GM21717 (cell line): ENCODE data around the gene PPP1R9A.

ENCODE experiments used
- ATAC-seq: cut with Tn5 transposase; IDR thresholded peaks from one replicate; pipeline ENCODE4 v1.9.1; 2021; ENCODE audit warnings: mild to moderate bottlenecking, moderate library complexity; ENCODE audit not compliant: unreplicated experiment

The PPP1R9A gene

DNA sequence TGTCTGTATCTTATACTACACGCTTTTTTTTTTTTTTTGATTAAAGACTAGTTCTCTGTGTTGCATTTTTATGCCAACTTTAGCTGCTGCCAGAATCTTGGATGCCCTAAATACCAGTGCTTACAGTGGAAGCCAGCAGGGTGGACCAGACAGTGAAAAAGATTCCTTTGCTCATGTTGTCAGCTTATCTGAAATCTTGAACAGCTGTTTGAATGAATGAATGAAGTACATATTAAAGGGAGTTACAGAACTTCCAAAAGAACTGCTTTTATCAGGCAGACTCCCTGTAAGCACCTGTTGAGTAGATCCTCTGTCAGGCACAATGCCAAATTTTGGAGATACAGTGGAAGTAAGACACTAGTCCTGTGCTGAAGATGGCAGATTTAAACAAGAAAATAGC is 184.9 kb downstream of the PPP1R9A start:
- ATAC-seq = no peak

GRCh38 chr7:95095259-95095965 is 188.0 kb downstream of the PPP1R9A start:
- ATAC-seq = no peak

- ATAC-seq = no peak
These were observed 188.7 kb downstream of the PPP1R9A start for GRCh38 chr7:95095966-95096540.

DNA sequence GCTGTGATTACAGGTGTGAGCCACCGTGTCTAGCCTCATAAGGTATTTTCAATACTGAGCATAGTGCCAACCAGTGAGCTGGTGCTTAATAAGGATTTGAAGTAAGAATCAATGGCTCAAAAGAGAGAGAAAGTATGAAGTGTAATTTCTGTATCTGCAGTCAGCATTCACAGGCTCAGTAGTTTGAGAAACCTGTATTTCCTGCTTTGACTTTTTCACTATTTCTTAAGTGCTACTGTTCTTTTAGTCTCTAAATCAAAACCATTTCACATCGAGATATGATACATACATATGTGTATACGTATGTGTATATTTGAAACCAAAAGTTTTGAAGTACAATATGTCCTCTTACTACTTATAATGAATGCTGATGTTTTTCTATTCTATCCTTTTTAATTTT is 189.9 kb downstream of the PPP1R9A start:
- ATAC-seq = no peak

GRCh38 chr7:95097851-95098250 is 190.5 kb downstream of the PPP1R9A start:
- no peak for ATAC-seq

GRCh38 chr7:95099106-95099505 is 191.7 kb downstream of the PPP1R9A start:
- no peak for ATAC-seq

- no peak for ATAC-seq
These were observed 194.0 kb downstream of the PPP1R9A start for GRCh38 chr7:95101422-95101821.

DNA sequence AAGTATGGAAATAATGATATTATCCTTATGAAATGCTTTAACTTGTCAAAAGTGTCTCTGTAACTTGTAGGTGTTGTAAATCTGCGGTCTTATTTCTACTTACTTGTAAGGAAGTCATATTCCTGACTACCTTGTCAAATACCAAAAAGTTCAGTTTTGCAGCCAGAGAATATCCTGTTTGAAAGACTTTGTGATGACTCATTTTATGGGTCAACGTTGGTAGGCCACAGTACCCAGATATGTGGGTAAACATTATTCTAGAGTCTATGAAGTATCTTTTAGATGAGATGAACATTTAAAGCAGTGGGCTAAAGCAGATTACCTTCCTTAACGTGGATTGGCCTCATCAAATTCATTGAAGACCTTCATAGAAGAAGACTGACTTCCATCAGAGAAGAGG is 195.3 kb downstream of the PPP1R9A start:
- no peak for ATAC-seq

- no peak for ATAC-seq
These were observed 197.3 kb downstream of the PPP1R9A start for GRCh38 chr7:95104739-95105138.

- no peak for ATAC-seq
These were observed 198.2 kb downstream of the PPP1R9A start for GRCh38 chr7:95105627-95106026.

- no peak for ATAC-seq
These were observed 199.0 kb downstream of the PPP1R9A start for GRCh38 chr7:95106401-95106800.

- no peak for ATAC-seq
These were observed 203.3 kb downstream of the PPP1R9A start for GRCh38 chr7:95110707-95111106.

GRCh38 chr7:95113590-95113989 is 206.2 kb downstream of the PPP1R9A start:
- no peak for ATAC-seq

- no peak for ATAC-seq
These were observed 218.8 kb downstream of the PPP1R9A start for GRCh38 chr7:95126053-95126709.

DNA sequence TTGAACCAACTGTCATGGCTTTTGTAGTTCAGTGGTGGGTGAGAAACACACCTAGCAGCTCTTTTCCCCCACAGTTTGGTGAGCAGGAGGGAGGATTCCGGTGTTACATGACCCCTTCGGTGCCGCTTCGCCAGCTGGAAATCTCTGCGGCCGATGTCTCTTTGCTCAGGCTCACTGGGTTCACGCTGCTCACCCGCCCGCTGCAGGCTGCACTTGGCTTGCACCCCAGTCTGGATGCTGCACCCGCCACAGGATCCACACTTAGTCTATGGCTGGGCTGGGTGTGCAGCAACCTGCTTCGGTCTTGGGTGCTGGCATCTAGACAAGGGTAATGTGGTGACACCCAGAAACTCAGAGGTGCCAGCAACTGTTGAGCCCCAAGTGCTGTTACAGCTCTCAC is 225.1 kb downstream of the PPP1R9A start:
- ATAC-seq = no peak

DNA sequence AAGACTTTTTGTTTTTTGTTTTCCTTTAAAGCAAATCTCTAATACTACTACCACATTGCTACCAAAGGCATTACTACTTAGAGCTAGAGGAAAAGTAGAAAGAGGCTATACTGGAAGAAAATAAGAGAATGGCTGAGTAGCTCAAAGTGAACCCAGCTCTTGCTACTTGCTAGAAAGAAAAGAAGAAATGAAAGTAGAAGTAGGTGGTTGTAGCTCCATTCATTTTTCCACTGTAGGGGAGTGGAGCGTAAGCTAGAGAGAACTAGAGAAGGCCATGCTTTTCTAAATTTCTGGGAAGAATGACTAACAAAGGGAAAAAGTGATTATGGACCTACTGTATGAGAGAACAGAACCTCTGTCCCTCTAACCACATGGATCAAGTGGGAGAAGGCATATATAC is 232.5 kb downstream of the PPP1R9A start:
- ATAC-seq = no peak

DNA sequence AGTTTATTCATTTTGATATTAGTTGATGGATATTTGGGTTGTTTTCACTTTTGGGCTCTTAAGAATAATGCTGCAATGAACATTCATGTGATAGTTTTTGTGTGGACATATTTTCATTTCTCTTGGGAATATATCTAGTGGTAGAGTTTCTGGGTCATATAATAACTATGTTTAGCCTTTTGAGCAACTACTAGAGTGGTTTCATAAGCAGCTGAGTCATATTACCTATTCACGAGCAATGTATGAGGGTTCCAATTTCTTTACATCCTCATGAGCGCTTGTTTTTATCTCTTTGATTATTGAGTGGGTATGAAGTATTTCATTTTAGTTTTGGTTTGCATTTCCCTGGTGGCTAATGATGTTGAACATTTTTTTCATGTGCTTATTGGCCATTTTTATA is 234.4 kb downstream of the PPP1R9A start:
- no peak for ATAC-seq

- ATAC-seq = no peak
These were observed 236.9 kb downstream of the PPP1R9A start for GRCh38 chr7:95144256-95144655.

DNA sequence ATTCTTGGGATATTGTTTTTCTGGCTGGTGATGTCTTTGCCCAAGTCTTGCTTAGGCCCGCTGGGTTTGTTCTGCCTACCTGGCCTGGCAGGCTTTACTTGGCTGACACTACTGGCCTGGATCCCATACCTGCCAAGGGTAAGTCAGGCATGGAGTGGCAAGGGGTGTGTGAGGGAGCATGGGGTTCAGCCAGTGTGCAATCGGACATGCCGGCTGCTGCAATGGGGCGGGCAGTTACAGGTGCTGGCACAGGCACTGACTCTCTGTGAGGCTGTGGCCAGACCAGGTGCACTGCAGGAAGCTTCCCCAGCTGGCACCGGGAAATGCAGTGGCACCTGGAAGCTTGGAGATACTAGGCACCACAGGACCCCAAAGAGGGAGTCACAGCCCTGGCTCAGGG is 248.6 kb downstream of the PPP1R9A start:
- no peak for ATAC-seq

DNA sequence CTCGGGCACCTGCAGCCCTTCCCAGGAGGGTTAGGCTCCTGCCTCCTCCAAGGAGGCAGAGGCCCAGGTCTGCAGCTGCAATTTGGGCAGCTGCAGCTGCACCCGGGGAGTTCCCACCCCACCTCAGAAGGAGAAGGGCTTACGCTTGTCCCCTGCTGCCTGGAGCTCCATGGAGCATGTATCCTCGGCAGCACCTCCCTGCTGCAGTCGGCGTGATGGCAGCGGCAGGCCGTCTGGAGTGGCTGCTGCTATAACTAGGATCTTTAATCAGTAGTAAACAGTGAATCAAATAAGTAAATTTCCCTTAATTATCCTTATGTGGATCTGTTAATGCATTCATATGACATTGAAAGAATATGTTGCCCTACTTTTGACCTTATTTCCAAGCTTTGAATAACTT is 250.0 kb downstream of the PPP1R9A start:
- no peak for ATAC-seq

- ATAC-seq = no peak
These were observed 262.3 kb downstream of the PPP1R9A start for GRCh38 chr7:95169678-95170077.

DNA sequence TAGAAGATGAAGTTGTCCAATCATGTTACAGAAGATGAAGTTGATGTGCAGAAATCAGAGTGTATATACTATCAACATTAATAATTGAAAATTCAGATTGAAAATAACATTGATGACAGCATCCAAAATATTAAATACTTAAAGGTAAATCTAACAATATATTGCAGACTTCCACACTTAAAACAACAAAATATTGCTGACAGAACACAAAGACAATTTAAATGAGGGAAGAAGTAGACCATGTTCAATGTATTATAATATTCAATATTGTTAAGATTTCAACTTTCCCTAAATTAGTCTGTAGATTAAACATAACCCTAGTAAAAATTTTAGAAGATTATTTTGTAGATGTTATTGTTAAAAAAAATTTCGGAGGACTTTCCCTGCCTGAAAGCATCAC is 265.0 kb downstream of the PPP1R9A start:
- ATAC-seq = no peak
